NCI-H146 treated with DMSO at 0.1 percent for 48 hours (cell line): ENCODE measurements around the gene PDE8A.
"Not testable (repeated sequence)": the region's sequence is repeated elsewhere in the genome, so short reads cannot be mapped to it uniquely, and the experiment has no call there.

Source experiments
- DNase-seq: peaks from one replicate; lab custom pipeline; 2025; ENCODE audit not compliant: unreplicated experiment; lab: John Stamatoyannopoulos, UW

Gene PDE8A

DNA sequence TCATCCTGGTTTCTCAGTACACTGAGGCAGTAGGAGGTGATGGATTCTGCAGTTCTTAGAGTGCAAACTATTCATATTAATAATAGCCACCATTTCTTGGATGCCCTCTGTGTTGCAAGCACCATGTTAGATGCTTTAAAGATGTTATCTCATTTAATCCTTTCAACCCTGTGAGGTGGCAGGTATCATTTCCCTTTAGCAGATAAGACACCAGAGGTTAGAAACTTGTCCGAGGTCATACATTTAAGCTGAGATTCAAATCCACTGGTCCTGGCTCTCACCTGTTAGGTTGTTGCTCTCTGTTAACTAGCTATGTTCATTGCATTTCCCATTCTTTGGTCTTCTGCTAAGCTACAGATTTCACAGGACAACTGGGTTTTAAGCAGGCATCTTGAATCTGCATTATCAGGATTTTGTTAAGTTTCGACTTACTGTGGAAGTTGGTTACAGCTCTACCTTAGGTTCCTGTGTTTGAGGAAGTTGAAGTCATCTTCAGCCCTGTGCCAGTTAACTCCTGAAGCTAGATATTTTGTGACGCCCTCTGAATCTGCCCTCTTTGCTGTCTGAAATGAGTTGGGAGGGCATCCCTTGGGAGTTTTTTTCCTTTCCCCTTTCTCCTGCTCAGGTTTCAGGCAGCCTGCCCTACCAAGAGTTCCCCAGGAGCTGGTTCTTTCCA is 6.4 kb downstream of the PDE8A start:
- DNase-seq, result no peak

DNA sequence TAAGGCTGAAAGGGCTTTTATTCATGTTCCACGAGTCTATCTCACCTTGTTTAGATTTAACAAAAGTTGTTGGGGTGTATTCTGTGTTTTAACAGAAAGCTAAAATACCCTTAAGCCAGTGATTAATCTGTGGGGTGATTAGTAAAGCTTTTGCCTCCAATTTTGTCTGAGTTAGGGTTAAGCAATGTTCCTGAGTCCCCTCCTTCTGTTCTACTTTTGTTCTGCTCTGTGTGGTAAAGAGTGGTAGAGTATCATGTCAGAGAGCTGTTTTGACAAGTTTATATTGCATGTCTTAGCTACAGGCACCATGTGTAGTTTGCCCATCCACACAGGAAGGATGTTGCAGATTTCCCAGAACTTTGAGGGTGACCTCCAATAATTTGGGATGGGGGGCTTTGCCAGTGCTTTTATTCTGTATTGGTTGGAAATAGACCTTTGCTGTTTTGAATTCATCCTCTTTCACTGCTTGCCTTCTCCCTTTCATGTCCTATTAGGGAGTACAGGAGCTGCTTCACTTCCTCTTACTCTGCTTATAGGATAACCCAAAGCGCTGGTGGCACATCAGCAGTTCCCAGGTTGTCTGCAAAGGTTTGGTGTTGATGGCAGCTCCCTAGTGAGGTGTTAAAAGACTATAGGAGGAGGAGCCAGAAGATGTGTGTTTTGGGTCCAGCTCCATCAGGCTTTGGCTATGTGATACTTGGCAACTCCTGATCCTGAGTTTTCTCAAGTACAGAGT is 7.4 kb downstream of the PDE8A start:
- DNase-seq, result no peak

DNA sequence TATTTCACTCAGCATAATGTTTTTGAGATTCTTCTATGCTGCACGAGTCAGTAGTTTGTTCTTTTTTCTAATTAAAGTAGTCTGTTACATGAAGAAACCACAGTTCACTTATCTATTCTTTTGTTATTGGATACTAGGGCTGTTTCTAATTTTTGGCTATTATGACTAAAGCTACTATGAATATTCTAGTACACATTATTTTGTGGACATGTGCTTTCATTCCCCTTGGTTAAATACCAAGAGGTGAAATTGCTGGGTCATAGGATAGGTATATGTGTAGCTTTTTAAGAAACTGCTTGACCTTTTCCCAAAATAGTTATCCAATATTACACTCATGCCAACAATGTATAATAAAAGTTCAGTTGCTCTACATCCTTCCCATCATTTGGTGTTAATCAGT is 8.9 kb downstream of the PDE8A start:
- no peak for DNase-seq

DNA sequence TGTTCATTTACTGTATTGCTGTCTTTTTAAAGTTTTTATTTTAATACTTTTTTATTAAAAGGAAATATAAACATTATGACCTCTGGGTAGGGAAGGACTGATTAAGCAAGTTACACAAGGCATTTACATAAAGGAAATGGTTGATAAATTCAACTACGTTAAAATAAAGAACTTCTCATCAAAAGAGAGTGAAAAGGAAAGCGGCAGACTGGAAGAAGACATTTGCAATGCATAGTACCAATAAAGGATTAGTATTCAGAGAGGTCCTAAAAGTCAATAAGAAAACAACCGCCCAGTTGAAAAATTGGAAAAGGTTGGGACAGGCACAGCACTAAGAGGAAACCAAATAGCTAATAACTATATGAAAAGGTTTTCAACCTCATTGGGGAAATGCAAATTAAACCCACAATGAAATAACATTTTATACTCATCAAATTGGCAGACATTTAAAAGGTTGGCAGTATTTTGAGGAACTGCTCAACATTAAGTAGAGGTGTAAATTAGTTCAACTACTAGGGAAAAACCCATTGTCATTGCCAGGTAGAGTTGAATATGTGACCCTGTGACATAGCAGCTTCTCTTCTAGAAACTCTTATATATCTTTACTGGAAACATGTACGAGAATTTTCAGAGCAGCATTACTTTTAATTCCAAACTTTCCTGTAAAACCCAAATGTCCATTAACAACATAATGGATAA is 9.5 kb downstream of the PDE8A start:
- DNase-seq, result no peak

DNA sequence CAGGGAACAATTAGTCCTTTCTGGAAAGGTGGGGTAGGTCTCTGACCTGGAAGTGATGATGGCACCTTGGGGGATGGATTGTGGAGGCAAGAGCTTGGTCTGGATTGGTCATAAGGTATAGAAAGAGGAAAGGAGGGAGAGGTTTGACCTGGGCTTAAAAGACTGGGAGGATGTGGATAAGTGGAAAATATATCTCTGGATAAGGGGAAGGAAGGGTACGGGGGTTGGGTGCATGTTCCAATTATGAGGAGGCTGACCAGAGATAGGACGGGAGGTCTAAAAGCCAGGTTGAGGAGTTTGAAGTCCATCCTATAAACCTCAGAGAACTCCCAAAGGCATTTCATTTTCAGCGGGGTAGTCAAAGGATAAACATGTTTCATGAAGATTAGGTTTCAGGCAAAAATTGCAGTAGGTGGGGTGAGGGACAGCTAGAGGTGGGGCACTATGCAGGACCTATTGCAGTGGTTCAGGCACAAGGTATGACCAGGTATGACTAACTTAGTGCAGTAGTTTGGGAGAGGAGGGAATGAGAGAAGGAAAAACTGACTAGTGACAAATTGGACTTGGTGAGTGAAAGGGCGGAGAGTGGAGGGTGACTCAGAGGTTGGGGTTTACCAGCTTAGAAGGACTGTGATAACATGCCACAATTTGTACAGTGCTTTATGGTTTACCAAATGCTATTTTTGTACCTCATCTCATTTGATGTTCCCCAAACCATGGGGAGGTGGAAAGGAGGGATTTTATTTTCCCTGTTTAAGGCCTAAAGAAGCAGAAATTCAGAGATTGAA is 10.7 kb downstream of the PDE8A start:
- DNase-seq, result no peak

DNA sequence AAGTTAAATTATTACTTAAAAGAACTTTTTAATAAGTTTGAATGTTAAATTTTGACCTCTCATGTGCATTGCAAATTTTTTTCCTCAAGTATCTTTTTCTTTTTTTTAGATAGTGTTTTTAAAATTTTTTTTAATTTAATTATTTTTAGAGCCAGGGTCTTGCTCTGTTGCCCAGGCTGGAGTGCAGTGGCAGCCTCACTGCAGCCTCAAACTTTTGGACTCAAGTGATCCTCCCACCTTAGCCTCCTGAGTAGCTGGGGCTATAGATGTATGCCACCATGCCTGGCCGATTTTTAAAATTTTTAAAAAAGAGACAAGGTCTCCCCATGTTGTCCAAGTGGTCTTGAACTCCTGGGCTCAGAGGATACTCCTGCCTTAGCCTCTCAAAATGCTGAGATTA is 14.4 kb downstream of the PDE8A start:
- DNase-seq, result no peak

DNA sequence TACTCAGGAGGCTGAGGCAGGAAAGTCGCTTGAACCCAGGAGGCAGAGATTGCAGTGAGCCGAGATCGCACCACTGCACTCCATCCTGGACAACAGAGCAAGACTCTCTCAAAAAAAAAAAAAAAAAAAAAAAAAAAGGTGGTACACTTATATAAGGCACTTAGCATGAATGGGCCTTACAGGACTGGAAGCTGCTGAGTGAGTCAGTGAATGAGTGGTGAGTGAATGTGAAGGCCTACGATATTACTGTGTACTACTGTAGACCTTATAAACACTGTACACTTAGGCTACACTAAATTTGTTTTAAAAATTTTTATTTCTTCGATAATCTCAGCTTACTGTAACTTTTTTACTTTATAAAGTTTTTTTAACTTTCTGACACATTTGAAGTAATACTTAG is 15.1 kb downstream of the PDE8A start:
- not testable (repeated sequence) for DNase-seq

DNA sequence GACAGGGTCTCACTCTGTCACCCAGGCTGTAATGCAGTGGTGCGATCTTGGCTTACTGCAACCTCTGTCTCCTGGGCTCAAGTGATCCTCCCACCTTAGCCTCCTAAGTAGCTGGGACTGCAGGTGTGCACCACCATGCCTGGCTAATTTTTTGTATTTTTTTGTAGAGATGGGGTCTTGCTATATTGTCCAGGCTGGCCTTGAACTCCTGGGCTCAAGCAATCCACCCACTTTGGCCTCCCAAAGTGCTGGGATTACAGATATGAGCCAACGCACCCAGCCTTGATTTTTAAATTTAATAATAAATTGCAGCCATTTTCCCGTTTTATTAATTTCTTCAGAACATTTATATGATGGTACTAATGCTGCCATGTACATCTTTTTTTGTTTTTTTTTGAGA is 15.6 kb downstream of the PDE8A start:
- not testable (repeated sequence) for DNase-seq

DNA sequence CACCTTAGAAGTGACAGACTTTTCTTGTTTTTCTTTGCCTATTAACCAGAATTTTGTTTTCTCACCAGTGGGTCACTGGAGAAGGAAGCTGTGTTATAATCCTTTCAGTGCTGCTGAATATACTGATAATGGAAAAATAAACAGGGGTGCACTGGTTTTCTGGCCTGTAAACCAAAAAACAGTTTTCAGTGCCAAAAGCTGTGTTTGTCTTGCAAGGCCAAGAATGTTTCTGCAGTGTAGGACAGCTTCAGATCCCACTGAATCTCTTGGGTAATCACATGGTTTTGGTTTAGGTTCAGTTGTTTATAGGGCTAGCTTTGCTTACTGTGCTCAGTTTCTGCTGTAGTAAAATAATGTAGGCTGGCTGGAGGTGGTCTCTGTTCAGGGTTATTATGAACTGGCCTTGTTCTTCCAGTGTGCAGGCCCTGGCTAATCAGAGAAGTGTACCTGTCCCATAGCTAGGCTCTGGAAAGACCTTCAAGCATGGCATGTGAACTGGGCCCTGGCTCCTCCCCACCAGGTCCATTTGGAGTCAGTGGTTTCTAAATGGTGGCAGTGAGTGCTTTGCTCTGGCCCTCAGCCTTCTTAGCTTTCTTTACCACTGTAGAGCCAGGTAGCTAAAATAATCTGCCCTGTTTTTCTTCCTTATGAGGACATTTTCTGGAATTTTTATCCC is 18.7 kb downstream of the PDE8A start:
- DNase-seq, result no peak

DNA sequence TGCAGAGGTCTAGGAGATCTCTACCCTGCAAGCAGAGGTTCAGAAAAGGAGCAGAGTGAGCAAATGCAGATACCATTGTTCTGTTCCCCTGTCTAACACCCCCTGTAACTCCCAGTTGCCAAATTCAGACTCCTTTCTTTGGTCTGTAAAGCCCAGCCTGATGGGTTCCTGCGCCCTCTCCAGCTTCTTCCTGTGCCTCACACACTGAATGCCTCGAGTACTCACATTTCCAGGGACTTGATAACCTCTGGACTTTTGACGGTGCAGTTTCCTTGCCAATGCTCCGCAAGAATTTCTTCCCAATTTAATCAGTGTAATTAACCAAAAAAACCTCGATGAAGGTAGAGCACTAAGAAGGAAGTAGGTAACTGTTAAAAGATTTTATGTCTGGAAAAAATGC is 19.3 kb downstream of the PDE8A start:
- DNase-seq, result no peak

DNA sequence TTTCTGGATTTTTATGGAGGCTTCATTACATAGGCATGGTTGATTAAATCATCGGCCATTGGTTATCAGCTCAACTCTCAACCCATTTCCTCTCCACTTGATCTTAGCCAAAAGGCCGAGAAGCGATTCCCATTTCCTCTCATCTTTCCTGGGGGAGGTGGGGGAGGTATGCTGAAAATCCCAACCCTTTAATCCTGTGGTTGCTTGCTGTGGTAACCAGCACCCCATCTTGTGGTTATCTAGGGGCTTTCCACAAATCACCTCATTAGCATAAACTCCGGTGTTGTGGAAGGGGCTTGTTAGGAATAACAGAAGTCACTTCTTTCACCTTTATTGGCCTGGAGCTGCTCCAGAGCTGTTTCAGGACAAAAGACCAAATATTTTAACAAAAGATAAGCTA is 20.9 kb downstream of the PDE8A start:
- no peak for DNase-seq

DNA sequence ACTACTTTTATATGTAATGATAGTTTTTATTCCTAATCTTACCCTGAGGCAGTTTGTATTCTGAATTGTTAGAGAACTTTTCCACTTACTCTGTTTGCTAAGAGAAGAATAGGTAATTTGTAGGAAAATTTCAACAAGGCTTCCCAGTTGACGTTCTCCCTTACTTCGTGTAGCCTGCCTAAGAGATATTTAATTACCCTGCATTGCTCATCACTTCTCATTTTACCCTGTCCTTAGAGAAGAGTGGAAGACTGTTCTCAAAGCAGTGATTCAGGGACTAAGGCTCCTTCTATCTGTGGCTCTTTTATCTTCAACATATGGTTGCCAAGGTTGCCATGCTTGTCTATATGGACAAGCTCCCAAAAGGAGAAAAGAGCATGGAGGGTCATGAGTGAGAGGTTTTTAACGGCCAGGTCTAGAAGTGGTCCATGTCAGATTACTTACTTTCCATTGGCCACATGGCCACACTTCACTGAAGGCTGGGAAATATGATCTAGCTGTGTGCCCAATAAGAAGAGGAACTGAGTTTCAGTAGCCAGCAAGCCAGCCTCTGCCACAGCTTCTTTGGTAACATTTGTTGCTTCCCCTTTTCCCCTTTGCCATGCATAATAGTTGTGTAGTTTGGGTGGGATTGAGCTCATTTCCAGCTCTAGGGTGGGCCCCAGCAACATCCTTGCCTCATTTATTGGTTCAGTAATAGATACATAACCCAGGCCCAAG is 22.1 kb downstream of the PDE8A start:
- DNase-seq, result no peak

DNA sequence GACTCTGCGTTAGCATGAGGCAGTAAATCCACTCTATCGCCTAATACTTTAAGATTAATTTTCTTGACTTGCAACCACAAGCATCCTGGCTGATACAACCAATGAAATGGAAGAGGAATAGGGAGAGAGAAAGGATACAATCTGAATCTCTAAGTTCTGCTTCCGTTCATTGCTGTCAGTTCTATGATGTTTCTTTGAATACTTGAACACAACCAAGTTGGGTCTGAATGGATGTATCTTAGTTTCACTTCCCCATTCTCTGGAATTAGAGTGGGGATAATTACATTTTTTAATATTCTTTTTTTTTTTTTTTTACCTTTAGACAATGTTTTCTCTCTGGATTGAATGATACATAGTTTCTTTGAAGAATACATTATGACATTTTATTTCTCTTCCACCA is 22.9 kb downstream of the PDE8A start:
- DNase-seq, result no peak

DNA sequence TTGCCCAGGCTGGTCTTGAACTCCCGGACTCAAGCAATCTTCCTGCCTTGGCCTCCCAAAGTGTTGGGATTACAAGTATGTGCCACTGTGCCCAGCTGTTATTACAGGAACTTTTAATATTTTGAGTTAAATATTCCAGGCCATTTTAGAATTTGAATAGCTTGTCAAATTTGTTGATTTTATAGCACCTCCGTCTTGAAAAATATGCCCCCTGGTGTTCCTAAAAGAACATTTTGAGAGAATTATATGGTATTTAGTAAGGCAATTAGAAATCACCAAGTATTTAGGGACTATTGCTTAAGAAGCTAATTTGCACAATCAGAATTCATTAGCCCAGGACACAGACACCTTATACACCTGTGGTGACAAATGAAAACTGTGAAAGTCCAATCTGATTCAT is 23.7 kb downstream of the PDE8A start:
- no peak for DNase-seq

DNA sequence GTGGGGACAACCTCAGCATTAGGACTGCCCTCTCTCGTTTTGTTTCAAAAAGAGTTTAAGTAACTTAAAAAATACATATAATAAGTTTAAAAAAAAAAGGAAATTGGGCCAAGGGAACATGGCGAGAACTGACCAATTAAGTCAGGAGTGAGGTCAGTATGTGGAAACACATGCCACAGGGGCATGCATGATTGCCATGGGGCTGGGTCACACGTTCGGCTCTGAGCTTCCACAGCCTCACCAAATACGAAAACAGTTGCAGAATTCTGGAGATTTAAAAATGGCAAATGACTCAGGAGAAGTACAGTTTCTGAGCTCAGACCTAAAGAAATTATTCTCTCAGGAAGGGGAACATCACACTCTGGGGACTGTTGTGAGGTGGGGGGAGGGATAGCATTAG is 24.1 kb downstream of the PDE8A start:
- DNase-seq, result no peak

DNA sequence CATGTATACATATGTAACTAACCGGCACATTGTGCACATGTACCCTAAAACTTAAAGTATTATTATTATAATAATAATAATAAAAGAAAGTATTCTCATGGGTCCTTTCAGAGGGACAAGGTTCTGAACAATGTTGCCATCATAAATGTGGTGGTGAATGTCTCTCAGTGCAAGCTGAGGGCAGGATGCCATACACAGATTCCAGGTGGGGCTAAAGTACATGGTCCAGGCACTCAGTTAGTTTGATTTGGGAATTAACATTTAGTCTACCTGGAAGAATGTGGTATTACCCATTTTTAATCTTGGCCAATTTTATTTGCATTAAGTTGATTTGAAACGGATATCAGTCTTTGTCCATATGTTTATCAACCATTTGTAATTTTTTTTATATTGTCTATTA is 24.5 kb downstream of the PDE8A start:
- DNase-seq, result no peak

DNA sequence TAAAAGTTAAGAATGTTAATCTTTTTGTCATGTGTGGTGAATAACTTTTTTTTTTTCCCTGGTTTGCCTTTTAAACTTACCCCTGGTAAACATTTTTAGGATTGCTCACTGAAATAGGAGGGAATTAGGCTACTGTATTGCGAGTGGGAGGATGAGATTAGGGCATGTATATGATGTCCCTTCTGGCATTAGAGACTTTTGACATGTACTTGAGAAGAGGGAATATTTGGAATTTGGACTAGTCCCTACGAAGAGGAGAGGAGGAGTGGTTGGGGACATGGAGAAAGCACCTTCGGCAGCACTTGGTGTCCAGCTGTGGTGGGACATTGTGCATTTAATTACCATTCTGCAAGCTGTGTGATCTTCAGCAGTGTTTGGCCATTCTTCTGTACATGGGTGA is 25.0 kb downstream of the PDE8A start:
- DNase-seq, result no peak

DNA sequence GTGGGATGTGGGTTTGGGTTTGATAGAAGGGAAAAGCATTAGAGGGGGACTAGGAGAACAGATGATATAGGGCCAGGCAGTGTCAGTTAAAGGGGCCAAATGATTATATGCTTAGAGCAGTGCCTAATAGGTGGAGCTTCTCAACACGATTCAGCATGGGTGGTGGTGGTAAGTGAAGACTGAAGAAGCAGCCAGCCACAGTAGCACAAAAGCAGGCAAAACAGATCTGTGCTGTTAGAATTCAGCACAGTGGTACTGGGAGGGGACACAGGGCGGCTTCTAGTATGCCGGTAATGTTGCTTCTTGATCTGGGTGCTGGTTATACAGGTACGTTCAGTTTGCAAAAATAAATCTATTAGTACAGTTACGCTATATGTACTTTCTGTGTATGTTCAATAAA is 25.5 kb downstream of the PDE8A start:
- no peak for DNase-seq

DNA sequence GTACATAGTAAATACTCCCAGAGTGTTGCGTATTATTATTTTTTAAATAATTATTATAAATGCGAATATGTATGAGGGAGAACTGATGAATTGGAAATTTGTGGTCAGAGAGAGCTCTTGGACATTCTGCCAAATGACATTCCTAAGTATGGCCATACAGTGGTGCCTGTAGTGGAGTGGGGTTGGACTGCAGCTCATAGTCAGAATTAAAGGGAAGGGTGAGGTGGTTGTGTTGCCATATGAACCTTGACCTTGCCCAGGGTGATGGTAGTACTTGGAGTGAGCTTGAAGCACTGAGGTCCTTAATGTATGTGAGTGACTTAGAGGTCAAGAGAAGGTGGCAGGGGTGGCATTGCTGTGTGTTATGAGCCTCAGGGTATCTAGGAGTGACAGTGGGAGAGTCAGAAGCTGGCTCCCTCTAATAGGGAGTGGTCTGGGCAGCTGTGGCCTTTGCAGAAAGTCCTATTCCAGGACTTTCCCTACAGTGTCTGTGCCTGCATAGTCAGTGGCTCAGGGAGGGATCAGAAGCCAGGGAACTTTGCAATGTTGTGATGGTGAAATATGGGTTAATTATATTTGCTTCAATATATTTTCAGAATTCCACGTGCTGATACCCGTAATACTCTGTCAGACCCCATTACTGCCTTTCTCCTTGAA is 26.2 kb downstream of the PDE8A start:
- no peak for DNase-seq
